Lung (tissue), 12 donors: Measurements from ENCODE around the gene TSPO2. TPM values are rescaled to one million over a fixed set of nuclear protein-coding genes. Genes with fewer than 3 reads are reported as not detected.
A peak's percentile ranks its signal among the peaks of the same experiment; 100 is the strongest.

ENCODE experiments used
- ATAC-seq: fragments of 200-7000 bp; cut with Tn5 transposase; one replicate; pipeline ENCODE4 v1.9.1; 2020; ENCODE audit warnings: moderate number of reproducible peaks; ENCODE audit not compliant: insufficient read depth, low FRiP score
- DNase-seq, 3 donors: peaks; one replicate each; pipeline ENCODE4 v3.0.0-alpha.2; 2013 to 2017
- H3K27ac ChIP-seq, 2 donors: one replicate each; pipeline ENCODE4 v1.5.1; 2013; ENCODE audit warnings: mild to moderate bottlenecking in 2 of 2, moderate library complexity in 2 of 2, control low read depth in 1 of 2, inconsistent platforms in 1 of 2, low read depth in 1 of 2, low read length in 1 of 2
- H3K27me3 ChIP-seq, 3 donors: one replicate each; pipeline ENCODE4 v1.5.1; 2013; ENCODE audit warnings: low read length in 2 of 3; ENCODE audit not compliant: control insufficient read depth in 3 of 3, insufficient read depth in 3 of 3
- H3K36me3 ChIP-seq, 4 donors: one replicate each; pipeline ENCODE4 v1.5.1; 2013; ENCODE audit warnings: low read length in 4 of 4, mild to moderate bottlenecking in 1 of 4, moderate library complexity in 1 of 4; ENCODE audit not compliant: control insufficient read depth in 4 of 4, insufficient read depth in 4 of 4
- H3K4me1 ChIP-seq, 5 donors: one replicate each; pipeline ENCODE4 v1.5.1; 2013; ENCODE audit warnings: low read length in 5 of 5, mild to moderate bottlenecking in 2 of 5, moderate library complexity in 1 of 5; ENCODE audit not compliant: control insufficient read depth in 5 of 5, insufficient read depth in 5 of 5
- H3K4me3 ChIP-seq: one replicate; pipeline ENCODE4 v1.5.1; 2013; ENCODE audit warnings: mild to moderate bottlenecking, control low read depth, moderate library complexity
- H3K9ac ChIP-seq, 2 donors: one replicate each; pipeline ENCODE4 v1.5.1; 2013; ENCODE audit warnings: low read length in 2 of 2, control low read depth in 1 of 2; ENCODE audit not compliant: insufficient read depth in 1 of 2
- H3K9me3 ChIP-seq, 4 donors: one replicate each; pipeline ENCODE4 v1.5.1; 2013; ENCODE audit warnings: low read length in 3 of 4, mild to moderate bottlenecking in 1 of 4, moderate library complexity in 1 of 4; ENCODE audit not compliant: control insufficient read depth in 4 of 4, insufficient read depth in 3 of 4
- WGBS, 2 donors: extraction: QIAGEN DNeasy Blood & Tissue Kit; methylation state at CpG; one replicate each; pipeline ENCODE4 v1.1.7; 2013; 5-methylcytosine and 5-hydroxymethylcytosine counted together
- polyA plus RNA-seq, 2 donors: library from polyadenylated mRNA; stranded (reverse); fragments of 200-250 nt; gene quantifications; one replicate each; pipeline ENCODE4 v1.2.1, GENCODE V29; 2013
- total RNA-seq, 2 donors: library from RNA; depleted of rRNA in 1 of 2; stranded (reverse); fragments of >200 nt in 1 of 2; gene quantifications; one replicate each; pipeline ENCODE4 v1.2.1, GENCODE V29; 2014 to 2021
- TF ChIP-seq, protein P1 (sequence below): IDR thresholded peaks from 2 replicates; pipeline ENCODE4 v1.5.1; 2012; ENCODE audit warnings: mild to moderate bottlenecking; ENCODE audit errors: control extremely low read depth, extremely low read depth
- donor health status: control.
- donor health status: control.
- donor health status: Bipolar disorder and iron deficiency.
- donor health status: healthy.
- donor health status: DM: yes; HTN: yes; CAD: no.

Gene TSPO2
- total and polyA plus RNA-seq, 4 donors = 0.07 to 0.57 TPM; not detected in 2

DNA sequence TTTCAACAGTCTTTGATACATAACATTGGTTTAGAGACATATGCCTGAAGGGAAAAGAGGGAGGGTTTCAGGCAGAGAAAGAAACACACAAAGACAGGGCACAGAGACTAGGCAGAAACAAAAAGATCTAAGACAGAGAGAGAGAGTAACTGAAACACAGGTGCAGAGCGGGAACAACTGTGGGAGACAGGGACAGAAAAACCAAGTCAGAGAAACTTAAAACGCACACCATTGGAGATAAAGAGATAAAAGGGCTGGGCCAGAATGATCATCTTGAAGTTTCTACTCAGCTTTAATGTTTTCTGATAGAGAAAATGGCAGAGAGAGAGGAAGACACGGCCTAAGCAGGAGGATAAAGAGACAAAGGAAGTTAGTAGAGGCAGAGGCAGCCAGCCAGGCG is 15.0 kb upstream of the TSPO2 start:
- DNase-seq (peak in 1 of 3 donors; percentile 25), ATAC-seq (no peak)
- 27 to 49% methylated on average over 4 of the region's 4 CpGs for WGBS, 2 donors
- Histone ChIP-seq H3K36me3 (no peaks in the 10 kb centered on the region), H3K4me1 (peaks cover 0 to 23% (median 4%) of the 10 kb centered on the region in 5 donors), H3K9me3 (no peaks in the 10 kb centered on the region), H3K27me3 (no peaks in the 10 kb centered on the region), H3K4me3 (no peak overlapping the region), H3K27ac (no peak overlapping the region), H3K9ac (peak overlapping the region; percentile 64 to 65)
- TF ChIP-seq, protein P1, sequence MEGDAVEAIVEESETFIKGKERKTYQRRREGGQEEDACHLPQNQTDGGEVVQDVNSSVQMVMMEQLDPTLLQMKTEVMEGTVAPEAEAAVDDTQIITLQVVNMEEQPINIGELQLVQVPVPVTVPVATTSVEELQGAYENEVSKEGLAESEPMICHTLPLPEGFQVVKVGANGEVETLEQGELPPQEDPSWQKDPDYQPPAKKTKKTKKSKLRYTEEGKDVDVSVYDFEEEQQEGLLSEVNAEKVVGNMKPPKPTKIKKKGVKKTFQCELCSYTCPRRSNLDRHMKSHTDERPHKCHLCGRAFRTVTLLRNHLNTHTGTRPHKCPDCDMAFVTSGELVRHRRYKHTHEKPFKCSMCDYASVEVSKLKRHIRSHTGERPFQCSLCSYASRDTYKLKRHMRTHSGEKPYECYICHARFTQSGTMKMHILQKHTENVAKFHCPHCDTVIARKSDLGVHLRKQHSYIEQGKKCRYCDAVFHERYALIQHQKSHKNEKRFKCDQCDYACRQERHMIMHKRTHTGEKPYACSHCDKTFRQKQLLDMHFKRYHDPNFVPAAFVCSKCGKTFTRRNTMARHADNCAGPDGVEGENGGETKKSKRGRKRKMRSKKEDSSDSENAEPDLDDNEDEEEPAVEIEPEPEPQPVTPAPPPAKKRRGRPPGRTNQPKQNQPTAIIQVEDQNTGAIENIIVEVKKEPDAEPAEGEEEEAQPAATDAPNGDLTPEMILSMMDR = no peak

DNA sequence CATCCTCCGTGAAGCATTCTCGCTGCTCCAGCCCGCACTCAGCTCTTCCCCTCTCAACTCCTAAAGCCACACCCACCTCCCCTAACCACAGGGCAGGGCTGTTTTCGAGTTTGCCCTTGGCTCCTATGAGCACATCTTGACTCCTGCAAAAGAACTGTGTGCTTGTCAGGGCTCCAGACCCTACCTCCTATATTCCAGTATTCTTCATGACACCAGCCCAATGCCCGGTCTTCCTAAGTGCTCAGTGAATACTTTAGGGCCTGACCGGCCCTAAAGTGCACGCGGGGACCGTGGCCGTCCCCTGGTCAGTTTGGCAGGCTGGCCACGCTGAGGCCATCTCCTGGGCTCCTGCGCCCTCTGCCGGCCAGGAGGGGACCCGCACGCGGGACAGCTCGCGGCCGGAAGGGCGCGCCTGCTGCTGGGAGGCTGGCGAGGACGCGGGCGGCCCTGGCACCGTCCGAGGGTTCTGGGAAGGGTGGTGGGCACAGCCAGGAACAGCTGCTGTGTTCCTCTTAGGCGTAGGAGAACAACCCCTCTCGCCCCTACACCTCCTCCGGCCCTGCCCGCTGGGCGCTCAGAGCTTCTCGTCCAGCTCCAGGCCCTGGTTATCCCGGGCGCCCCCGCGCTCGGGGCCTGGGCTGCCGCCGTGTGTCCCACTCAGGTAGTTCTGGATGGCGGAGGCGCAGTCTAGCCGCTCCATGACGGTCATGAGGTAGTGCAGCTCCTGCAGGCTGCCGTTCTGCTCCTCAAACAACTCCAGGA is 14.3 kb upstream of the TSPO2 start:
- Histone ChIP-seq H3K27ac (peak overlapping the region; percentile 29 to 58), H3K4me1 (peaks cover 0 to 23% (median 4%) of the 10 kb centered on the region in 5 donors), H3K27me3 (no peaks in the 10 kb centered on the region), H3K4me3 (peak overlapping the region; percentile 11), H3K9ac (peak overlapping the region; percentile 64 to 65), H3K9me3 (no peaks in the 10 kb centered on the region), H3K36me3 (no peaks in the 10 kb centered on the region)
- ATAC-seq (peak; percentile 94), DNase-seq (peak; percentile 89 to 90 (median 89))
- 2 to 3% methylated on average over 41 to 45 of the region's 45 CpGs for WGBS, 2 donors
- TF ChIP-seq, protein P1 = peak; percentile 98

DNA sequence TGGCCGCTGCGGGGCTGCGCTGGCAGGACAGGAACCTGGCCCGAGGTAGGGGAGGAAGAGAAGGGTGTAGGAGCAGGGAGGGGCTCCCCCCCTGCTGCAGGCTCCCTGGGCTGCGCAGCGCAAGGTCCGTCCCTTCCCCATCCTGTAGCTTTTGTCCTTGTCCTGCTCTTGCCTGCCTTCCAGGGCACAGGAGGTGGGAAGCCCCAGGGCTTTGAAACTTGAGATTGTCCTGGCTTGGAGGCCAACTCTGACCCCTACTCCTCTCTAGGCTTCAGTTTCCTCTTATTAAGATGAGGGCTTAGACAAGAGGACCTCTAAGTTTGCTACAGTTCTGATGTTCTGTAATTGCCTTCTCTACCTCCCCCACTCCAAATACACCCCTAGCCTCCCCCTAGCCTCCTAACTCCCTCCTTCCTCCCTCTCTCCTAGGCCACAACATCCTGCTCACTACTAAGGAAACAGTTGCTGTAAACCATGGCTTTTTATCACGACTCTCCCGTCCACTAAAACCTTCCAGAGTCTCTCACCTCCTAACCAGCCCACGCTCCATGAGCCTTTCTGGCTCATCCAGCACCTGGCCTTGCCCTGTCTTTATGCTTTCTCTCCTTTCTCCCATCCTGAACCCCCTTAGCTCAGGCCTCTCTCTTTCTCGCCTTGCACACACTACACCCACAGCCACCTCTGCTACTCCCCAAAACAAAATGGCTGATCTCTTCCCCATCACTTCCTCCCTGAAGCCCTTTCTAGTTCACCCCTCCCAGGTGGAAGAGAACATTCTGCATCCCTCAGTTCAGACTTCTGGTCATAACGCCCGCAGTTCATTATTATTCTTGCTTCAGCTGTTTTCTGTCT is 13.5 kb upstream of the TSPO2 start:
- ATAC-seq = no peak
- DNase-seq = peak in 1 of 3 donors; percentile 39
- peak overlapping the region in 1 of 2 donors; percentile 24 for H3K9ac ChIP-seq

More for the DNA sequence above, 13.5 kb upstream of the TSPO2 start:
- peak overlapping the region; percentile 11 for H3K4me3 ChIP-seq
- WGBS, 2 donors = 30 to 41% methylated on average over 13 of the region's 13 CpGs
- no peaks in the 10 kb centered on the region for H3K27me3 ChIP-seq
- H3K9me3 ChIP-seq = no peaks in the 10 kb centered on the region
- H3K4me1 ChIP-seq = peaks cover 0 to 23% (median 4%) of the 10 kb centered on the region in 5 donors
- TF ChIP-seq, protein P1 = no peak
- no peaks in the 10 kb centered on the region for H3K36me3 ChIP-seq
- peak overlapping the region; percentile 29 to 58 for H3K27ac ChIP-seq
